Uterus (tissue), 2 donors: ENCODE measurements around the gene MED13L.

Experiments
- POLR2A ChIP-seq, 2 donors: fragments of 450-650 bp; IDR thresholded peaks; one replicate each; pipeline ENCODE4 v1.6.1; 2016; ENCODE audit warnings: antibody characterized with exemption in 2 of 2, mild to moderate bottlenecking in 1 of 2, moderate library complexity in 1 of 2
- TF ChIP-seq, protein P1 (sequence below), 4 experiments: fragments of 200-600 bp in 2 of 4; fragments of 450-650 bp in 2 of 4; sonication (generic) in 2 of 4; IDR thresholded peaks; one replicate each; pipeline ENCODE4 v1.5.1; 2016 to 2019; ENCODE audit warnings: antibody characterized with exemption in 4 of 4, mild to moderate bottlenecking in 2 of 4, moderate library complexity in 1 of 4

DNA sequence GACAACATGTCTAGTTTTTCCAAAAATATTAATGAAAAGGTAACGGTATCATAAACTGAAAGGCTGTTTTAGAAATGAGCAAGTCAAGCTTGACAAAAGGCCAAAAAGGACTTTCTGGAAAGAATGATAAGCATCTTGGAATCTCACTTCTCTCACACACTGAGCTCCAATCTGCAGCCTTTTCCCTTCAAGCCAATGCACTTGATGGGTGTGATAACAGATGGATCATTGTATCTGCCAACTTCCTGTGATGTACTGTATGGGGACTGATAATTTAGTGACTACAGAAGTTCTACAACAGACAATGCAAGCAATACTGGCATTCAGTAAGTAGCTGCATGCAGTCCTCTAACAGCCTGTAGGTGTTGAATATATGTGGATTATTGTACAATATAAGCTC is 147.1 kb downstream of the MED13L start:
- TF ChIP-seq, protein P1, sequence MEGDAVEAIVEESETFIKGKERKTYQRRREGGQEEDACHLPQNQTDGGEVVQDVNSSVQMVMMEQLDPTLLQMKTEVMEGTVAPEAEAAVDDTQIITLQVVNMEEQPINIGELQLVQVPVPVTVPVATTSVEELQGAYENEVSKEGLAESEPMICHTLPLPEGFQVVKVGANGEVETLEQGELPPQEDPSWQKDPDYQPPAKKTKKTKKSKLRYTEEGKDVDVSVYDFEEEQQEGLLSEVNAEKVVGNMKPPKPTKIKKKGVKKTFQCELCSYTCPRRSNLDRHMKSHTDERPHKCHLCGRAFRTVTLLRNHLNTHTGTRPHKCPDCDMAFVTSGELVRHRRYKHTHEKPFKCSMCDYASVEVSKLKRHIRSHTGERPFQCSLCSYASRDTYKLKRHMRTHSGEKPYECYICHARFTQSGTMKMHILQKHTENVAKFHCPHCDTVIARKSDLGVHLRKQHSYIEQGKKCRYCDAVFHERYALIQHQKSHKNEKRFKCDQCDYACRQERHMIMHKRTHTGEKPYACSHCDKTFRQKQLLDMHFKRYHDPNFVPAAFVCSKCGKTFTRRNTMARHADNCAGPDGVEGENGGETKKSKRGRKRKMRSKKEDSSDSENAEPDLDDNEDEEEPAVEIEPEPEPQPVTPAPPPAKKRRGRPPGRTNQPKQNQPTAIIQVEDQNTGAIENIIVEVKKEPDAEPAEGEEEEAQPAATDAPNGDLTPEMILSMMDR (IDR thresholded peaks at IDR 0.05): no peak
- TF ChIP-seq POLR2A (IDR thresholded peaks at IDR 0.05): no peak
